Suprapubic skin (tissue), 4 donors: ENCODE results near the gene IMMT. TPM values are rescaled to one million over a fixed set of nuclear protein-coding genes. Genes with fewer than 3 reads are reported as not detected.

Experiments
- DNase-seq, 2 donors: peaks; one replicate each; pipeline ENCODE4 v3.0.0-alpha.2; 2019; ENCODE audit warnings: low spot score in 2 of 2
- H3K27ac ChIP-seq: fragments of 200-600 bp; sonication (generic); one replicate; pipeline ENCODE4 v1.5.1; 2019
- H3K27me3 ChIP-seq: fragments of 200-600 bp; sonication (generic); one replicate; pipeline ENCODE4 v1.5.1; 2019
- H3K36me3 ChIP-seq: fragments of 200-600 bp; sonication (generic); one replicate; pipeline ENCODE4 v1.5.1; 2019
- H3K4me1 ChIP-seq: fragments of 200-600 bp; sonication (generic); one replicate; pipeline ENCODE4 v1.5.1; 2019
- H3K4me3 ChIP-seq: fragments of 200-600 bp; sonication (generic); one replicate; pipeline ENCODE4 v1.5.1; 2019; ENCODE audit warnings: mild to moderate bottlenecking
- H3K9me3 ChIP-seq: fragments of 200-600 bp; sonication (generic); one replicate; pipeline ENCODE4 v1.5.1; 2019
- EP300 ChIP-seq: sonication (generic); formaldehyde crosslinking; IDR thresholded peaks from one replicate; pipeline ENCODE4 v1.6.1; 2017; ENCODE audit warnings: antibody characterized with exemption
- POLR2A ChIP-seq, 2 donors: fragments of 450-650 bp; IDR thresholded peaks; one replicate each; pipeline ENCODE4 v1.6.1; 2017; ENCODE audit warnings: antibody characterized with exemption in 2 of 2, mild to moderate bottlenecking in 2 of 2, moderate library complexity in 2 of 2
- POLR2AphosphoS5 ChIP-seq, 3 donors: sonication (generic); formaldehyde crosslinking; IDR thresholded peaks; one replicate each; pipeline ENCODE4 v1.6.1; 2017; ENCODE audit warnings: antibody characterized with exemption in 3 of 3
- WGBS: methylation state at CpG from one replicate; pipeline ENCODE4 v1.1.5; 2018; 5-methylcytosine and 5-hydroxymethylcytosine counted together
- total RNA-seq, 4 donors: library from RNA; depleted of rRNA; stranded (reverse); fragments of >200 nt; gene quantifications; one replicate each; pipeline ENCODE4 v1.1.0, GENCODE V29; 2016
- TF ChIP-seq, protein P1 (sequence below), 2 donors: fragments of 200-600 bp in 1 of 2; fragments of 450-650 bp in 1 of 2; sonication (generic) in 1 of 2; IDR thresholded peaks; one replicate each; pipeline ENCODE4 v1.5.1; 2016 to 2019; ENCODE audit warnings: antibody characterized with exemption in 2 of 2, mild to moderate bottlenecking in 1 of 2, moderate library complexity in 1 of 2

Gene IMMT
- total RNA-seq, 4 donors from 2014 or later, result 39.5 to 73.2 (median 46.7) TPM

DNA sequence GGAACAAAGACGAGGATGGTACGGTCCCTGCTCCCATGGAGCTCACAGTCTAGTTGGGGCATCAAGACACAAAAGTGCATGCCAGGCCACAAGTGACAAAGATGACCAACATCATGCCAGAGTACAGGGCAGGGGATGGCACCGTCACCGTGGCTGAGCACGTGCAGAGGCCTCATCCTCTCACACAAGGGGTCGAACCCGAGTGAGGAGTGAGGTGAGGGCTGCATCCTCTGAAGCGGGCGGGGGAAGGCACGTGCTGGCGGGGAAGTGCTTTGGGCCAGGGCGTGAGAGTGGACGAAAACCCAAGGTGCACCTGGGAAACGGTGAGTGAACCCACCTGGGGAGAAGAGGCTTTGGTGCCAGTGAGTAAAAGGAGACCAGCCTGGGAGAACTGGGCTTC lies 45.0 kb upstream of the IMMT start:
- Histone ChIP-seq H3K9me3 (no peaks in the 10 kb centered on the region), H3K4me1 (no peaks in the 10 kb centered on the region), H3K4me3 (no peak overlapping the region), H3K27me3 (no peaks in the 10 kb centered on the region), H3K36me3 (no peaks in the 10 kb centered on the region), H3K27ac (no peak overlapping the region)
- TF ChIP-seq POLR2A (IDR thresholded peaks at IDR 0.05) (no peak), EP300 (no peak), POLR2AphosphoS5 (IDR thresholded peaks at IDR 0.05) (no peak)
- TF ChIP-seq, protein P1, sequence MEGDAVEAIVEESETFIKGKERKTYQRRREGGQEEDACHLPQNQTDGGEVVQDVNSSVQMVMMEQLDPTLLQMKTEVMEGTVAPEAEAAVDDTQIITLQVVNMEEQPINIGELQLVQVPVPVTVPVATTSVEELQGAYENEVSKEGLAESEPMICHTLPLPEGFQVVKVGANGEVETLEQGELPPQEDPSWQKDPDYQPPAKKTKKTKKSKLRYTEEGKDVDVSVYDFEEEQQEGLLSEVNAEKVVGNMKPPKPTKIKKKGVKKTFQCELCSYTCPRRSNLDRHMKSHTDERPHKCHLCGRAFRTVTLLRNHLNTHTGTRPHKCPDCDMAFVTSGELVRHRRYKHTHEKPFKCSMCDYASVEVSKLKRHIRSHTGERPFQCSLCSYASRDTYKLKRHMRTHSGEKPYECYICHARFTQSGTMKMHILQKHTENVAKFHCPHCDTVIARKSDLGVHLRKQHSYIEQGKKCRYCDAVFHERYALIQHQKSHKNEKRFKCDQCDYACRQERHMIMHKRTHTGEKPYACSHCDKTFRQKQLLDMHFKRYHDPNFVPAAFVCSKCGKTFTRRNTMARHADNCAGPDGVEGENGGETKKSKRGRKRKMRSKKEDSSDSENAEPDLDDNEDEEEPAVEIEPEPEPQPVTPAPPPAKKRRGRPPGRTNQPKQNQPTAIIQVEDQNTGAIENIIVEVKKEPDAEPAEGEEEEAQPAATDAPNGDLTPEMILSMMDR (IDR thresholded peaks at IDR 0.05), result no peak
- no peak for DNase-seq
- 94% methylated on average over 14 of the region's 14 CpGs for WGBS

DNA sequence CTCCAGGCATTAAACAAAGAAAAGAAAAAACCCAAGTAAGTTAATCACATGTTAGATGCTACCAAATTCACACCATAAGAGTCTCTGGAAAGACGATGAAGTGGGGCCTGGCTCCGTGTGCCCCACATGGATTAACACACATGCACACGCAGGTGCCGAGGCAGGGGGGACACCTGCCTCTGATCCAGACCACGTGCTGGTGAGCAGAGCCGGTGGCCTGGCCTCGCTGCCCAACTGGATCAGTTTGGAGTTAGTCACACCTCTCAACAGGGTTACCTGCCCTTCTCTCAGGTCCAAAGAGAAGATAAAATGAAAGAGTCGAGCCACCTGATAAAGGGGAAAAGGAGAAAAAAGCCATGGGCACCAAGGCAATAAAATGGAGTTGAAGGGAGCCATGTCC lies 44.5 kb upstream of the IMMT start:
- 95% methylated on average over 8 of the region's 8 CpGs for WGBS
- H3K4me3 ChIP-seq, result no peak overlapping the region
- no peaks in the 10 kb centered on the region for H3K36me3 ChIP-seq
- no peak for DNase-seq
- H3K4me1 ChIP-seq, result no peaks in the 10 kb centered on the region
- H3K27me3 ChIP-seq, result no peaks in the 10 kb centered on the region
- no peaks in the 10 kb centered on the region for H3K9me3 ChIP-seq
- TF ChIP-seq POLR2AphosphoS5 (IDR thresholded peaks at IDR 0.05) (no peak), POLR2A (IDR thresholded peaks at IDR 0.05) (no peak), EP300 (no peak)
- TF ChIP-seq, protein P1 (IDR thresholded peaks at IDR 0.05), result no peak
- H3K27ac ChIP-seq, result no peak overlapping the region

DNA sequence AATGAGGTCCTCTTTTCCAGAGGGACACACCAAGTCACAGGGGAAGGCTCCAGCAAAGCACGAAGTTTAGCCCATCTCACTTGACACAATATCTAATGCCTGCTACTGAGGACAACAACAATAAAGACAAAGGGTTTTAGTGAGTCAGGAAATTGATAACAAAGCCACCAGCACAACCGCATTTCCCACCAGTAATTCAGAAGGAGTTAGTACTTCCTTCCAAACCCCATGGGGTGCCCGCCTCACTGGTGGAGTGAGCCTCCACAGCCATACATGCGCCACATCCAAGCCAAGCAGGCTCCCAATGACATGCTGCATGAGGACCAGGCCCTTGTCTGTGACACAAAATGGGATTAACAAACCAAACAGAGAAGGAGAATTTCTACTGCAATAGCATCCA lies 44.1 kb upstream of the IMMT start:
- H3K4me1 ChIP-seq, result no peaks in the 10 kb centered on the region
- no peaks in the 10 kb centered on the region for H3K27me3 ChIP-seq
- no peak for DNase-seq
- no peaks in the 10 kb centered on the region for H3K36me3 ChIP-seq
- H3K4me3 ChIP-seq, result no peak overlapping the region
- H3K9me3 ChIP-seq, result no peaks in the 10 kb centered on the region
- 83% methylated on average over 4 of the region's 4 CpGs for WGBS
- TF ChIP-seq, protein P1 (IDR thresholded peaks at IDR 0.05), result no peak
- no peak for TF ChIP-seq POLR2A (IDR thresholded peaks at IDR 0.05)
- H3K27ac ChIP-seq, result no peak overlapping the region

DNA sequence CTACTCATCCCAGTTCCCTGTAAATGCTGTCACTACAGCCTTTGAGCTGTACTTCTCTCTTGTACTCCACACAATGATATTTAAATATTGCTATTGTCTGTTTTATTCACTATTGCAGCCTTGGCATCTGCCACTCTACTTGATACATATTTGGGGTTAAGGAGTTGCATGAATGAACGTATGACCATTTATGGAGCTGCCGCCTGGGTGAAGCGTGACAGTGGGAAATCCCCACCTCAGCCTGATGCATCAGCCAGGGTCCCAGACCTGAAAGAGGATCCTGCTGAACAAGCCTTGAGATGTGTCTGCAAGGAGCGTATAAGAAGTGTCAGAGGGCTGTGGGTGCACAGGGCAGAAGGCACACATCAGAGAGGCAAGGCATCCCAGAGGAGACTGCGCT lies 43.1 kb upstream of the IMMT start:
- 71% methylated on average over 5 of the region's 5 CpGs for WGBS
- Histone ChIP-seq H3K4me1 (no peaks in the 10 kb centered on the region), H3K36me3 (no peaks in the 10 kb centered on the region), H3K27ac (no peak overlapping the region), H3K27me3 (no peaks in the 10 kb centered on the region), H3K9me3 (no peaks in the 10 kb centered on the region), H3K4me3 (no peak overlapping the region)
- TF ChIP-seq POLR2AphosphoS5 (IDR thresholded peaks at IDR 0.05), result no peak
- TF ChIP-seq POLR2A (IDR thresholded peaks at IDR 0.05), result no peak
- TF ChIP-seq, protein P1 (IDR thresholded peaks at IDR 0.05), result no peak
- TF ChIP-seq EP300, result no peak
- DNase-seq, result no peak

DNA sequence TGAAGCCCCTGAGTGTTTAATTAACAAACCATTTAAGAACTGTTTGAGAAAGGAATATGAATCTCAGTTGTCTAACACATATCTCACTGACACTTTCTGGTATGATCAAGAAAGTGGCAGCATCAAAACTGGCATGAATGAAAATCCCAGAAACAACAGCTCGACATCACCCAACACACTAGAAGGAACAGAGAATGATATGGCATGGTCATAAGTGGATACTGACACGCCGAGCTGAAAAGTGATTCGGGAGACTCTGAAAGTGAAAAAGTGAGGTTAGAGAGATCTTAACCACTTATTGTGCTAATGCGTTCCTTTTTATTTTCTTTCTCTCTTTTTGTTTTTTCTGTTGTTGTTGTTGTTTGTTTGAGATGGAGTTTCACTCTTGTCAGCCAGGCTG lies 41.9 kb upstream of the IMMT start:
- TF ChIP-seq, protein P1 (IDR thresholded peaks at IDR 0.05), result no peak
- TF ChIP-seq POLR2A (IDR thresholded peaks at IDR 0.05) (no peak), EP300 (no peak), POLR2AphosphoS5 (IDR thresholded peaks at IDR 0.05) (no peak)
- H3K4me1 ChIP-seq, result no peaks in the 10 kb centered on the region
- H3K9me3 ChIP-seq, result no peaks in the 10 kb centered on the region
- H3K4me3 ChIP-seq, result no peak overlapping the region
- H3K36me3 ChIP-seq, result no peaks in the 10 kb centered on the region
- no peak for DNase-seq
- no peaks in the 10 kb centered on the region for H3K27me3 ChIP-seq
- H3K27ac ChIP-seq, result no peak overlapping the region
- 78% methylated on average over 5 of the region's 5 CpGs for WGBS
